Epithelial cell of proximal tubule (primary cell): ENCODE results near the gene MMP23B. TPM values are rescaled to one million over a fixed set of nuclear protein-coding genes. Genes with fewer than 3 reads are reported as not detected.

Experiments
- DNase-seq: peaks from one replicate; pipeline ENCODE4 v3.0.0-alpha.2; 2011; ENCODE audit warnings: low read depth
- H3K4me3 ChIP-seq: 2 replicates; pipeline ENCODE4 v1.5.1; 2011; ENCODE audit warnings: low read depth, mild to moderate bottlenecking, low read length
- total RNA-seq: library from RNA; depleted of rRNA; stranded (reverse); fragments of >200 nt; gene quantifications from 2 replicates; pipeline ENCODE4 v1.2.3, GENCODE V29; 2015
- TF ChIP-seq, protein P1 (sequence below): conservative IDR thresholded peaks from 2 replicates; pipeline ENCODE4 v1.5.1; 2012; ENCODE audit warnings: low read depth, mild to moderate bottlenecking, low read length

Gene MMP23B
- total RNA-seq, 1 donor from 2014 or later: 15.0 TPM

DNA sequence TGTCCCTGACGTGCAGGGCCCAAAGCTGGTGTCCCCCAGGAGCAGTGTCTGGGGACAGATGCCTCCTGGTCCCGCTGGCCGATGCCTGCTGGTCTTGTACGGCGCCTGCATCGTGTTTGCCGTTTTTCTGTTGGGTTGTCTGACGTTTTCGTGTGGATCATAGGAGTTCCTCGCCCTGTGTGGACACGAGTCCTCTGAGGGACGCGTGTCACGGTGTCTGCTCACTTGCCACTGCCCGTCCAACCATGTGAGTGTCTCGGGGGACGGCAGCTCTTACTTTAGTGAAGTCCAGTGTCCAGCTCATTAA is 9.2 kb upstream of the MMP23B start:
- TF ChIP-seq, protein P1, sequence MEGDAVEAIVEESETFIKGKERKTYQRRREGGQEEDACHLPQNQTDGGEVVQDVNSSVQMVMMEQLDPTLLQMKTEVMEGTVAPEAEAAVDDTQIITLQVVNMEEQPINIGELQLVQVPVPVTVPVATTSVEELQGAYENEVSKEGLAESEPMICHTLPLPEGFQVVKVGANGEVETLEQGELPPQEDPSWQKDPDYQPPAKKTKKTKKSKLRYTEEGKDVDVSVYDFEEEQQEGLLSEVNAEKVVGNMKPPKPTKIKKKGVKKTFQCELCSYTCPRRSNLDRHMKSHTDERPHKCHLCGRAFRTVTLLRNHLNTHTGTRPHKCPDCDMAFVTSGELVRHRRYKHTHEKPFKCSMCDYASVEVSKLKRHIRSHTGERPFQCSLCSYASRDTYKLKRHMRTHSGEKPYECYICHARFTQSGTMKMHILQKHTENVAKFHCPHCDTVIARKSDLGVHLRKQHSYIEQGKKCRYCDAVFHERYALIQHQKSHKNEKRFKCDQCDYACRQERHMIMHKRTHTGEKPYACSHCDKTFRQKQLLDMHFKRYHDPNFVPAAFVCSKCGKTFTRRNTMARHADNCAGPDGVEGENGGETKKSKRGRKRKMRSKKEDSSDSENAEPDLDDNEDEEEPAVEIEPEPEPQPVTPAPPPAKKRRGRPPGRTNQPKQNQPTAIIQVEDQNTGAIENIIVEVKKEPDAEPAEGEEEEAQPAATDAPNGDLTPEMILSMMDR: no peak
- no peak for DNase-seq

DNA sequence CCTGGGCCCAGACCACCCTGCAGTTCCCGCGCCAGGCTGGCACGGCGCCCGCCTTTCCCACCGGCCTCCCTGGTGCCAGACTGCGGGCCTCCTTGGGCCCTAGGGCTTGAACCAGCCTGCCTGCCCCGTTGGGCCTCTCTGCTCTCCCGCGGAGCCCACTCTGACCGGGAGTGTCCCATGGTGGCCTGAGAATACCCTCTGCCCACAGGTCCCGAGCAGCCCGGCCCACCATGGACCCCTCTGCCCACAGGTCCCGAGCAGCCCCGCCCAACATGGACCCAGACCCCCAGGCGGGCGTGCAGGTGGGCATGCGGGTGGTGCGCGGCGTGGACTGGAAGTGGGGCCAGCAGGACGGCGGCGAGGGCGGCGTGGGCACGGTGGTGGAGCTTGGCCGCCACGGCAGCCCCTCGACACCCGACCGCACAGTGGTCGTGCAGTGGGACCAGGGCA is 8.8 kb upstream of the MMP23B start:
- TF ChIP-seq, protein P1: no peak
- no peak for DNase-seq
- H3K4me3 ChIP-seq: no peak overlapping the region

More for the DNA sequence above, 9.2 kb upstream of the MMP23B start:
- no peak overlapping the region for H3K4me3 ChIP-seq

DNA sequence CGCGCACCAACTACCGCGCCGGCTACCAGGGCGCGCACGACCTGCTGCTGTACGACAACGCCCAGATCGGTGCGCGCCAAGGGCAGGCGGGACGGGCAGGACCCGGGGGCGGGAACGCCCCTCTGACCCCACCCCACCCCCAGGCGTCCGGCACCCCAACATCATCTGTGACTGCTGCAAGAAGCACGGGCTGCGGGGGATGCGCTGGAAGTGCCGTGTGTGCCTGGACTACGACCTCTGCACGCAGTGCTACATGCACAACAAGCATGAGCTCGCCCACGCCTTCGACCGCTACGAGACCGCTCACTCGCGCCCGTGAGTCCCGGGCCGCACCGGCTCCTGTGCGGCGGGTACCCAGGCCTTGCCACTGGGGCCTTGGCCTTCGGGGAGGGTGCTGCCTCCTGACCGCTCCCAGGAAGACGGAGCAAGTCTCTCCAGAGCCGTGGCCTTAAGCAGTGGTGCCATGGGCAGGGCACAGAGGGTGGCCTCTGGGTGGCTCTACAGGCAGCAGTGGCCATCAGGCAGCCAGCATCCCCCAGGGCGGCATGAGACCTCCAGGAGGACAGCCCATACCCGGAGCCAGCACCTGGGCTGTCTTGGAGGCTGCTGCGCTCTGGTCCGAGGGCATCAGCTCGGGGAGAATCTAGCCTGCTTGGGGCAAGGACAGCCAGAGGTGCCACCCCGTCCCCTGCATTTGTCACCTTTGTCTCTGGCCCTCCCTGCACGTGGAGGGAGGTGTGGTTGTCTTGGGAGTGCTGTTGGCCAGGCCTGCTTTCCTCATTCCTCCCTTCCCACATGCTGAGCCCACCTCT is 8.1 kb upstream of the MMP23B start:
- H3K4me3 ChIP-seq: no peak overlapping the region
- no peak for DNase-seq
- TF ChIP-seq, protein P1: no peak

DNA sequence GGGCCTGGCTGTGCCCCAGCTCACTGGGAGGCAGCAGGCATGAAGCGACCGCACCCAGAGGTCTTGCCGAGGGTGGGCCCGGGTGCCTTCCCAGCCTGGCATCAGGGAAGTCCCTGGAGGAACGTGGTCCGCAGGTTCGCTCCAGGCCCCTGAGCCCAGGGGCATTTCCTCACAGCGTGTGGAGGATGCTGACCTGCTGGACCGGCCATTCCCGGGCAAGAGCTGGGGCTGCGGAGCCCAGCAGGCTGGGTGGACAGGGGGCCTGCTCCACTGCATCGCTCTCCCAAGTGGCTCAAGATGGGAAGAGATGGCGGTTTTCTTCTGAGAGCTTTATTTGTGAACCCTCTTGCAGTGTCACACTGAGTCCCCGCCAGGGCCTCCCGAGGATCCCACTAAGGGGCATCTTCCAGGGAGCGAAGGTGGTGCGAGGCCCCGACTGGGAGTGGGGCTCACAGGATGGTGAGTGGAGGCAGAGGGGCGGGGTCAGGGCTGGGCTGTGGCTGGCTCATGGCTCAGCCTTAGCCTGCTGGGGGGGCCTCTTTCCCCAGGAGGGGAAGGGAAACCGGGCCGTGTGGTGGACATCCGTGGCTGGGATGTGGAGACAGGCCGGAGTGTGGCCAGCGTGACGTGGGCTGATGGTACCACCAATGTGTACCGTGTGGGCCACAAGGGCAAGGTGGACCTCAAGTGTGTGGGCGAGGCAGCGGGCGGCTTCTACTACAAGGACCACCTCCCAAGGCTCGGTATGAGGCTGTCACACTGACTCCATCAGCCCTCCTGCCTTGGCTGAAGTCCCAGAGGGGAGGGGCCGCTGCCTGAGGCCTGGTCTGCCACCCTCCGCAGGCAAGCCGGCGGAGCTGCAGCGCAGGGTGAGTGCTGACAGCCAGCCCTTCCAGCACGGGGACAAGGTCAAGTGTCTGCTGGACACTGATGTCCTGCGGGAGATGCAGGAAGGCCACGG is 7.2 kb upstream of the MMP23B start:
- no peak overlapping the region for H3K4me3 ChIP-seq
- DNase-seq: no peak
- TF ChIP-seq, protein P1: no peak

DNA sequence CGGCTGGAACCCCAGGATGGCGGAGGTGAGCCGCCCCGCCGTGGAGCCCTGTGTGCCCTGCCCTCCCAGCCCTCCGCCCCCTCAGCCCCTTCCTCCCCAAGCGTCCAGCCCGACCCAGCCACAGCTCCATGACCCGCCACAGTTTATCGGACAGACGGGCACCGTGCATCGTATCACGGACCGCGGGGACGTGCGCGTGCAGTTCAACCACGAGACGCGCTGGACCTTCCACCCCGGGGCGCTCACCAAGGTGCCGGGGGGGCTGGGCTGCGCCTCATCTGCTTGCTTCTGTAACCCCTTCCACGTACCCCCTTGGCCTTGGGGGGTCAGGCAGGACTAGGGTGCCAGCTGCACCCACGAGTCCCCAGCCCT is 6.6 kb upstream of the MMP23B start:
- TF ChIP-seq, protein P1: no peak
- no peak for DNase-seq
- no peak overlapping the region for H3K4me3 ChIP-seq

DNA sequence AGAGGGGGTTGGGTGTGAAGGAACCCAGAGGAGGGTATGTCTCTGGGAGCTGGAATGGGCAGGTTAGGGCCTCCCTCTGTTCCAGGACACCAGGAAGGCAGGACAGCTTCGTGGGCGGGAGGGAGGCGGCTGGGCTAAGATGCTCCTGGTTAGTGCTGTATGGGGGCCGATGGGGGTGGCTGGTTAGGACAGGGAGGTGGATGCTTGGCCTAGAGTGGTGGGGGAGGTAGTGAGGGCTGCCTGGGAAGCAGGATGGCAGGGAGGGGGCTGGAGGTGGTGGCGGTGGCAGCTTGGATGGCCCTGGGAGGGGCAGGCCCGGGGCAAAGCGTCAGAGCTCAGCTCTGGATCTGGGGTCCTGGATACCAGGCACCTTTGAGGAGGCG is 6.2 kb upstream of the MMP23B start:
- no peak overlapping the region for H3K4me3 ChIP-seq
- no peak for DNase-seq
- TF ChIP-seq, protein P1: no peak
